Prostate gland (tissue), 2 donors: Measurements from ENCODE around the gene TMEM120B. TPM values are rescaled to one million over a fixed set of nuclear protein-coding genes. Genes with fewer than 3 reads are reported as not detected.

Source experiments
- DNase-seq: peaks from one replicate; pipeline ENCODE4 v3.0.0-alpha.2; 2019; ENCODE audit warnings: low spot score
- H3K27ac ChIP-seq, 2 donors: fragments of 200-600 bp; sonication (generic); 2 replicates each; pipeline ENCODE4 v1.5.1; 2017 to 2019
- H3K27me3 ChIP-seq: fragments of 200-600 bp; sonication (generic); replicated peaks from 2 replicates; pipeline ENCODE4 v1.5.1; 2019; ENCODE audit not compliant: insufficient read depth
- H3K36me3 ChIP-seq, 2 donors: fragments of 200-600 bp; sonication (generic); 1 replicate in 1 of 2; 2 replicates in 1 of 2; pipeline versions ENCODE4 v1.5.1 to v1.8.1; 2017 to 2019
- H3K4me1 ChIP-seq: fragments of 200-600 bp; sonication (generic); replicated peaks from 2 replicates; pipeline ENCODE4 v1.5.1; 2019
- H3K4me3 ChIP-seq, 2 donors: fragments of 200-600 bp; sonication (generic); 2 replicates each; pipeline ENCODE4 v1.5.1; 2017 to 2019
- H3K9me3 ChIP-seq: fragments of 200-600 bp; sonication (generic); 2 replicates; pipeline ENCODE4 v1.5.1; 2017
- CTCF ChIP-seq, 4 experiments: fragments of 200-600 bp in 2 of 4; fragments of 450-650 bp in 2 of 4; sonication (generic) in 2 of 4; IDR thresholded peaks; 1 replicate in 3 of 4; 2 replicates in 1 of 4; pipeline ENCODE4 v1.5.1; 2016 to 2019; ENCODE audit warnings: antibody characterized with exemption in 4 of 4, mild to moderate bottlenecking in 2 of 4, moderate library complexity in 2 of 4
- POLR2A ChIP-seq: fragments of 450-650 bp; IDR thresholded peaks from one replicate; pipeline ENCODE4 v1.6.1; 2016; ENCODE audit warnings: antibody characterized with exemption, mild to moderate bottlenecking
- POLR2AphosphoS5 ChIP-seq: sonication (generic); formaldehyde crosslinking; IDR thresholded peaks from one replicate; pipeline ENCODE4 v1.6.1; 2017; ENCODE audit warnings: antibody characterized with exemption
- WGBS: methylation state at CpG from one replicate; pipeline ENCODE4 v1.1.5; 2018; 5-methylcytosine and 5-hydroxymethylcytosine counted together
- intact Hi-C: fragments of 100-400 bp; cut with DNase I; formaldehyde crosslinking; loops from one replicate; pipeline ENCODE4 v1.14.2; 2022
- total RNA-seq, 2 donors: library from RNA; depleted of rRNA; stranded (reverse); fragments of >200 nt; gene quantifications; one replicate each; pipeline ENCODE4 v1.1.0, GENCODE V29; 2016

The TMEM120B gene
- total RNA-seq, 2 donors from 2014 or later: 9.5 to 12.2 TPM

GRCh38 chr12:121715862-121716435 lies 3.4 kb downstream of the TMEM120B start:
- Histone ChIP-seq H3K36me3 (no peaks in the 10 kb centered on the region), H3K27me3 (no peaks in the 10 kb centered on the region), H3K27ac (no peak overlapping the region), H3K4me1 (peaks cover 4% of the 10 kb centered on the region), H3K9me3 (no peaks in the 10 kb centered on the region), H3K4me3 (no peak overlapping the region)
- intact Hi-C loops: no loop called here
- WGBS: 80% methylated on average over 6 of the region's 6 CpGs
- no peak for DNase-seq
- TF ChIP-seq CTCF (IDR thresholded peaks at IDR 0.05): no peak
- no peak for TF ChIP-seq POLR2AphosphoS5

GRCh38 chr12:121717041-121717699 lies 4.6 kb downstream of the TMEM120B start:
- no peak for DNase-seq
- no peak overlapping the region for H3K27ac ChIP-seq
- intact Hi-C loops: no loop called here
- peaks cover 4% of the 10 kb centered on the region for H3K4me1 ChIP-seq
- TF ChIP-seq CTCF (IDR thresholded peaks at IDR 0.05) (no peak), POLR2AphosphoS5 (no peak), POLR2A (no peak)
- no peak overlapping the region for H3K4me3 ChIP-seq
- H3K27me3 ChIP-seq: no peaks in the 10 kb centered on the region
- WGBS: 76% methylated on average over 10 of the region's 10 CpGs
- H3K9me3 ChIP-seq: no peaks in the 10 kb centered on the region
- no peaks in the 10 kb centered on the region for H3K36me3 ChIP-seq

GRCh38 chr12:121718653-121719239 lies 6.2 kb downstream of the TMEM120B start:
- Histone ChIP-seq H3K9me3 (no peaks in the 10 kb centered on the region), H3K27me3 (no peaks in the 10 kb centered on the region), H3K4me1 (no peaks in the 10 kb centered on the region), H3K36me3 (no peaks in the 10 kb centered on the region), H3K27ac (no peak overlapping the region), H3K4me3 (no peak overlapping the region)
- intact Hi-C loops: no loop called here
- DNase-seq: no peak
- WGBS: 95% methylated on average over 3 of the region's 3 CpGs
- TF ChIP-seq CTCF (IDR thresholded peaks at IDR 0.05) (no peak), POLR2A (no peak), POLR2AphosphoS5 (no peak)

GRCh38 chr12:121719926-121720414 lies 7.4 kb downstream of the TMEM120B start:
- Histone ChIP-seq H3K27ac (no peak overlapping the region), H3K9me3 (no peaks in the 10 kb centered on the region), H3K4me3 (no peak overlapping the region), H3K27me3 (no peaks in the 10 kb centered on the region), H3K4me1 (no peaks in the 10 kb centered on the region), H3K36me3 (no peaks in the 10 kb centered on the region)
- DNase-seq: no peak
- no peak for TF ChIP-seq POLR2AphosphoS5
- TF ChIP-seq CTCF (IDR thresholded peaks at IDR 0.05): no peak
- no peak for TF ChIP-seq POLR2A
- WGBS: 72% methylated on average over 14 of the region's 14 CpGs
- intact Hi-C loops: no loop called here

- intact Hi-C loops: no loop called here
- WGBS: 70% methylated on average over 5 of the region's 5 CpGs
- no peak for TF ChIP-seq POLR2A
- TF ChIP-seq CTCF (IDR thresholded peaks at IDR 0.05): no peak
- no peak for TF ChIP-seq POLR2AphosphoS5
- Histone ChIP-seq H3K36me3 (no peaks in the 10 kb centered on the region), H3K4me1 (no peaks in the 10 kb centered on the region), H3K4me3 (no peak overlapping the region), H3K9me3 (no peaks in the 10 kb centered on the region), H3K27ac (no peak overlapping the region), H3K27me3 (no peaks in the 10 kb centered on the region)
- DNase-seq: no peak
Observed at GRCh38 chr12:121720762-121721161, 8.2 kb downstream of the TMEM120B start.
